ENCODE data around the gene RASAL2. TPM values are rescaled to one million over a fixed set of nuclear protein-coding genes. Genes with fewer than 3 reads are reported as not detected.

Gene RASAL2
- total and polyA plus RNA-seq, 2 of the 13 experiments (the other 11 are each of a cell fraction or from before 2014, with no cell fraction given), result 5.4 to 5.9 TPM

GRCh38 chr1:178055093-178055492, 38.8 kb upstream of the RASAL2 start (continued):
- TF ChIP-seq ZKSCAN8 (CRISPR knock-in tag; IDR thresholded peaks at IDR 0.05; ENCODE audit: borderline replicate concordance) (no peak), MTA1 (CRISPR knock-in tag; IDR thresholded peaks at IDR 0.05; ENCODE audit: borderline replicate concordance) (0 out of 2 replicates have a peak, but pooled peaks have one; percentile 22), ZFY (CRISPR knock-in tag; IDR thresholded peaks at IDR 0.05) (peak; percentile 33; the same call in 1 of the 2 replicates), CTCF (CRISPR knock-in tag; IDR thresholded peaks at IDR 0.05) (peak; percentile 80), HNF1B (CRISPR knock-in tag; IDR thresholded peaks at IDR 0.05) (0 out of 2 replicates have a peak, but pooled peaks have one; percentile 39), ZNF263 (CRISPR knock-in tag; IDR thresholded peaks at IDR 0.05) (peak; percentile 66), ZBTB26 (CRISPR knock-in tag; IDR thresholded peaks at IDR 0.05; ENCODE audit: borderline replicate concordance) (0 out of 2 replicates have a peak, but pooled peaks have one; percentile 35), ZNF576 (CRISPR knock-in tag; IDR thresholded peaks at IDR 0.05) (no peak), ZNF143 (CRISPR knock-in tag; IDR thresholded peaks at IDR 0.05) (peak; percentile 58; the same call in 1 of the 2 replicates), FOSL2 (CRISPR knock-in tag; IDR thresholded peaks at IDR 0.05) (peak; percentile 35; the same call in 1 of the 2 replicates), HMG20B (CRISPR knock-in tag; conservative IDR thresholded peaks at IDR 0.05) (no peak), BRD4 (CRISPR knock-in tag; IDR thresholded peaks at IDR 0.05) (peak; percentile 46; the same call in 1 of the 2 replicates), NFRKB (IDR thresholded peaks at IDR 0.05) (no peak), ZNF691 (CRISPR knock-in tag; IDR thresholded peaks at IDR 0.05; ENCODE audit: borderline replicate concordance, low read depth) (peak; percentile 46; the same call in 1 of the 2 replicates)
- TF ChIP-seq, protein P1, sequence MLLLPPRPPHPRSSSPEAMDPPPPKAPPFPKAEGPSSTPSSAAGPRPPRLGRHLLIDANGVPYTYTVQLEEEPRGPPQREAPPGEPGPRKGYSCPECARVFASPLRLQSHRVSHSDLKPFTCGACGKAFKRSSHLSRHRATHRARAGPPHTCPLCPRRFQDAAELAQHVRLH (CRISPR knock-in tag; IDR thresholded peaks at IDR 0.05; ENCODE audit: borderline replicate concordance, low read depth), result no peak

Data from HepG2 (cell line).